K562 (cell line): Measurements from ENCODE around the gene LYST. TPM values are rescaled to one million over a fixed set of nuclear protein-coding genes. Genes with fewer than 3 reads are reported as not detected.

ENCODE experiments used
- ATAC-seq: fragments of 200-7000 bp; cut with Tn5 transposase; 3 replicates; pipeline ENCODE4 v1.9.1; 2020; ENCODE audit warnings: moderate library complexity
- BruUV-seq: library from RNA; stranded (reverse); fragments of 400-500 nt; replicated peaks from 2 replicates; lab custom pipeline; 2021; lab: Mats Ljungman, UMichigan
- CTCF ChIA-PET: fragments of 300-600 bp; formaldehyde crosslinking; extraction: SDS; loops from one replicate; lab custom pipeline; 2021; ENCODE audit warnings: low intra/inter-chr PET ratio; lab: Yijun Ruan, JAX
- POLR2A ChIA-PET: fragments of 300-600, 350-650 bp; sonication (Branson Sonifier 250); formaldehyde crosslinking; extraction: SDS; loops from one replicate; lab custom pipeline; 2021; ENCODE audit warnings: antibody characterized with exemption, inconsistent platforms; lab: Yijun Ruan, JAX
- DNase-seq, 4 experiments: peaks; one replicate each; pipeline versions ENCODE4 v3.0.0 to v3.0.0-alpha.2; 2011 to 2018; ENCODE audit warnings: low spot score in 3 of 4, mixed read lengths in 3 of 4; ENCODE audit errors: extremely low read depth in 1 of 4
- FAIRE-seq: peaks from 2 replicates; lab custom pipeline; 2011; peaks lifted over from hg19 to GRCh38; lab: Jason Lieb, UNC
- H2AFZ ChIP-seq: 2 replicates; pipeline ENCODE4 v1.6.0; 2011; ENCODE audit warnings: low read depth, low read length, control low read depth, inconsistent platforms
- H3K27ac ChIP-seq: fragments of 200-600 bp; 3 replicates; pipeline ENCODE4 v1.8.0; 2011; ENCODE audit warnings: low read depth, mild to moderate bottlenecking, control low read depth, inconsistent platforms, low read length, moderate library complexity, mixed read lengths; ENCODE audit errors: extremely low read depth
- H3K27me3 ChIP-seq, 2 experiments: fragments of 300-600 bp in 1 of 2; 2 replicates in 1 of 2; 3 replicates in 1 of 2; pipeline versions ENCODE4 v1.6.0 to v1.8.0; 2011; ENCODE audit warnings: inconsistent platforms in 2 of 2, low read length in 2 of 2, mild to moderate bottlenecking in 1 of 2, mixed read lengths in 1 of 2, moderate library complexity in 1 of 2; ENCODE audit not compliant: control insufficient read depth in 2 of 2, insufficient read depth in 2 of 2
- H3K36me3 ChIP-seq: fragments of 300-600 bp; 3 replicates; pipeline ENCODE4 v1.8.0; 2011; ENCODE audit warnings: mild to moderate bottlenecking, low read length, inconsistent platforms; ENCODE audit not compliant: control insufficient read depth, insufficient read depth
- H3K4me1 ChIP-seq, 2 experiments: fragments of 200-600 bp in 1 of 2; replicated peaks in 1 of 2; 2 replicates in 1 of 2; 3 replicates in 1 of 2; pipeline versions ENCODE4 v1.5.1 to v1.8.0; 2011; ENCODE audit warnings: inconsistent platforms in 2 of 2, low read length in 2 of 2, mild to moderate bottlenecking in 1 of 2, mixed read lengths in 1 of 2, moderate library complexity in 1 of 2; ENCODE audit not compliant: control insufficient read depth in 2 of 2, insufficient read depth in 2 of 2
- H3K4me2 ChIP-seq: 2 replicates; pipeline ENCODE4 v1.6.1; 2011; ENCODE audit warnings: low read length, control low read depth, inconsistent platforms, mixed read lengths; ENCODE audit not compliant: insufficient read depth
- H3K4me3 ChIP-seq: fragments of 200-600 bp; sonication (generic), shearing (Covaris generic); 2 replicates; pipeline ENCODE4 v1.5.1; 2016; ENCODE audit warnings: control low read depth, inconsistent platforms
- H3K79me2 ChIP-seq: fragments of 200-600 bp; 3 replicates; pipeline ENCODE4 v1.8.0; 2011; ENCODE audit warnings: low read length, inconsistent platforms; ENCODE audit not compliant: control insufficient read depth, insufficient read depth
- H3K9ac ChIP-seq, 2 experiments: 2 replicates each; pipeline versions ENCODE4 v1.6.0 to v1.6.1; 2011; ENCODE audit warnings: low read depth in 2 of 2, low read length in 2 of 2, control low read depth in 1 of 2, inconsistent platforms in 1 of 2, mild to moderate bottlenecking in 1 of 2, mixed read lengths in 1 of 2; ENCODE audit not compliant: insufficient read depth in 1 of 2
- H3K9me1 ChIP-seq: one replicate; pipeline ENCODE4 v1.6.0; 2011; ENCODE audit warnings: inconsistent platforms, mild to moderate bottlenecking, low read length, moderate library complexity; ENCODE audit not compliant: control insufficient read depth, insufficient read depth
- H3K9me3 ChIP-seq: replicated peaks from 2 replicates; pipeline ENCODE4 v1.5.1; 2011; ENCODE audit warnings: low read depth, low read length, inconsistent platforms; ENCODE audit not compliant: control insufficient read depth, insufficient read depth
- H4K20me1 ChIP-seq: replicated peaks from 2 replicates; pipeline ENCODE4 v1.6.1; 2011; ENCODE audit warnings: low read length, inconsistent platforms, mixed read lengths; ENCODE audit not compliant: control insufficient read depth, insufficient read depth
- CTCF ChIP-seq, 3 experiments: IDR thresholded peaks in 2 of 3; conservative IDR thresholded peaks in 1 of 3; 2 replicates each; pipeline ENCODE4 v1.5.1; 2011 to 2012; ENCODE audit warnings: low read length in 3 of 3, mild to moderate bottlenecking in 3 of 3, control low read depth in 2 of 3, improper control_type of control experiment in 1 of 3, inconsistent platforms in 1 of 3, low read depth in 1 of 3, mixed read lengths in 1 of 3, moderate library complexity in 1 of 3; ENCODE audit not compliant: insufficient read depth in 2 of 3
- WGBS: fragments of 100-300 bp; shearing (Covaris generic); methylation state at CpG from one replicate; pipeline ENCODE4 v1.1.6; 2016; ENCODE audit warnings: low coverage, mixed read lengths; ENCODE audit not compliant: insufficient coverage; ENCODE audit errors: missing lambda C conversion rate; 5-methylcytosine and 5-hydroxymethylcytosine counted together
- in situ Hi-C: fragments of 300-500 bp; cut with MboI; formaldehyde crosslinking; loops from 4 replicates; pipeline ENCODE4 v1.15.0; 2018; ENCODE audit warnings: inconsistent platforms, mixed read lengths
- intact Hi-C: fragments of 100-400 bp; cut with micrococcal nuclease; formaldehyde crosslinking; loops from 2 replicates; pipeline ENCODE4 v1.14.2; 2022
- polyA plus RNA-seq, 8 experiments: library from polyadenylated mRNA; depleted of rRNA in 4 of 8; stranded (reverse) in 5 of 8; unstranded in 3 of 8; fragments of >200 nt; fragmentation: Nextera tagmentation in 2 of 8; fragmentation: Illumina TruSeq in 1 of 8; extraction: Ambion mirVana in 2 of 8; extraction: Trizol in 1 of 8; gene quantifications; 2 replicates each; pipeline versions ENCODE4 v1.2.1 to v1.2.3, GENCODE V29; 2011 to 2014; ENCODE audit warnings: inconsistent platforms in 1 of 8, missing spikeins in 1 of 8
- total RNA-seq, 7 experiments: library from RNA; depleted of rRNA in 6 of 7; stranded (reverse); fragments of >200 nt in 6 of 7; fragmentation: Illumina TruSeq in 2 of 7; extraction: Trizol in 2 of 7; gene quantifications; 2 replicates each; pipeline versions ENCODE4 v1.2.1 to v1.2.3, GENCODE V29; 2011 to 2021; ENCODE audit warnings: low replicate concordance in 1 of 7
- TF ChIP-seq, protein P1 (sequence below), 3 experiments: fragments of 200-800 bp in 1 of 3; fragments of 250-450 bp in 1 of 3; fragments of 450-650 bp in 1 of 3; sonication (Bioruptor Pico) in 1 of 3; sonication (Bioruptor generic) in 1 of 3; formaldehyde crosslinking in 1 of 3; IDR thresholded peaks; 2 replicates each; pipeline versions ENCODE4 v1.6.1 to v1.8.0; 2016 to 2022; ENCODE audit warnings: mild to moderate bottlenecking in 2 of 3, missing genetic modification characterization in 2 of 3, missing compliant biosample characterization in 1 of 3, moderate library complexity in 1 of 3

The LYST gene
- total and polyA plus RNA-seq, 9 of the 15 experiments (the other 6 are each of a cell fraction or from before 2014, with no cell fraction given), result 0.73 to 2.4 (median 1.4) TPM

GRCh38 chr1:235617808-235618207 lies 248.9 kb downstream of the LYST start:
- ChIA-PET CTCF (no interaction called here), POLR2A (no interaction called here)
- no peaks in the 10 kb centered on the region for H3K79me2 ChIP-seq
- in situ Hi-C loops, result no loop called here
- 0% methylated on average over 3 of the region's 3 CpGs for WGBS
- H2AFZ ChIP-seq, result no peak overlapping the region
- no TSS peak for BruUV-seq
- H3K9ac ChIP-seq, result no peak overlapping the region
- H3K27me3 ChIP-seq, result peaks cover 14 to 46% of the 10 kb centered on the region in 2 experiments
- ATAC-seq (no peak), FAIRE-seq (no peak), DNase-seq (no peak)
- H3K4me1 ChIP-seq, result no peaks in the 10 kb centered on the region
- H3K4me3 ChIP-seq, result no peak overlapping the region
- intact Hi-C loops, result no loop called here
- no peak overlapping the region for H3K27ac ChIP-seq
- no peaks in the 10 kb centered on the region for H3K36me3 ChIP-seq
- no peaks in the 10 kb centered on the region for H4K20me1 ChIP-seq
- no peaks in the 10 kb centered on the region for H3K9me3 ChIP-seq
- TF ChIP-seq CTCF (IDR thresholded peaks at IDR 0.05 in 2 of 3, conservative IDR thresholded peaks at IDR 0.05 in 1 of 3; ENCODE audit: insufficient read depth in 2 of 3, low read depth in 1 of 3, low read length in 3 of 3), result 0 out of 6 replicates have a peak, but pooled peaks of 1 of the 3 experiments have one; percentile 4
- TF ChIP-seq, protein P1, sequence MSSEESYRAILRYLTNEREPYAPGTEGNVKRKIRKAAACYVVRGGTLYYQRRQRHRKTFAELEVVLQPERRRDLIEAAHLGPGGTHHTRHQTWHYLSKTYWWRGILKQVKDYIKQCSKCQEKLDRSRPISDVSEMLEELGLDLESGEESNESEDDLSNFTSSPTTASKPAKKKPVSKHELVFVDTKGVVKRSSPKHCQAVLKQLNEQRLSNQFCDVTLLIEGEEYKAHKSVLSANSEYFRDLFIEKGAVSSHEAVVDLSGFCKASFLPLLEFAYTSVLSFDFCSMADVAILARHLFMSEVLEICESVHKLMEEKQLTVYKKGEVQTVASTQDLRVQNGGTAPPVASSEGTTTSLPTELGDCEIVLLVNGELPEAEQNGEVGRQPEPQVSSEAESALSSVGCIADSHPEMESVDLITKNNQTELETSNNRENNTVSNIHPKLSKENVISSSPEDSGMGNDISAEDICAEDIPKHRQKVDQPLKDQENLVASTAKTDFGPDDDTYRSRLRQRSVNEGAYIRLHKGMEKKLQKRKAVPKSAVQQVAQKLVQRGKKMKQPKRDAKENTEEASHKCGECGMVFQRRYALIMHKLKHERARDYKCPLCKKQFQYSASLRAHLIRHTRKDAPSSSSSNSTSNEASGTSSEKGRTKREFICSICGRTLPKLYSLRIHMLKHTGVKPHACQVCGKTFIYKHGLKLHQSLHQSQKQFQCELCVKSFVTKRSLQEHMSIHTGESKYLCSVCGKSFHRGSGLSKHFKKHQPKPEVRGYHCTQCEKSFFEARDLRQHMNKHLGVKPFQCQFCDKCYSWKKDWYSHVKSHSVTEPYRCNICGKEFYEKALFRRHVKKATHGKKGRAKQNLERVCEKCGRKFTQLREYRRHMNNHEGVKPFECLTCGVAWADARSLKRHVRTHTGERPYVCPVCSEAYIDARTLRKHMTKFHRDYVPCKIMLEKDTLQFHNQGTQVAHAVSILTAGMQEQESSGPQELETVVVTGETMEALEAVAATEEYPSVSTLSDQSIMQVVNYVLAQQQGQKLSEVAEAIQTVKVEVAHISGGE (CRISPR knock-in tag; IDR thresholded peaks at IDR 0.05), result no peak
- H3K4me2 ChIP-seq, result no peak overlapping the region
- no peaks in the 10 kb centered on the region for H3K9me1 ChIP-seq
